ENCODE data around the gene THYN1. TPM values are rescaled to one million over a fixed set of nuclear protein-coding genes. Genes with fewer than 3 reads are reported as not detected.
A peak's percentile ranks its signal among the peaks of the same experiment; 100 is the strongest.

The THYN1 gene
- total RNA-seq, 1 experiment from 2014 or later, result 46.6 TPM

GRCh38 chr11:134248910-134249480 lies 4.2 kb downstream of the THYN1 start:
- no peak for DNase-seq (ENCODE audit: low spot score)

GRCh38 chr11:134246678-134247077 lies 6.5 kb downstream of the THYN1 start:
- no peak for DNase-seq (ENCODE audit: low spot score)

- DNase-seq (ENCODE audit: low spot score), result no peak
Observed at GRCh38 chr11:134246100-134246499, 7.1 kb downstream of the THYN1 start.

GRCh38 chr11:134245434-134245833 lies 7.7 kb downstream of the THYN1 start:
- no peak for DNase-seq (ENCODE audit: low spot score)

- no peak for DNase-seq (ENCODE audit: low spot score)
Observed at GRCh38 chr11:134244593-134244992, 8.6 kb downstream of the THYN1 start.

- no peak for DNase-seq (ENCODE audit: low spot score)
Observed at GRCh38 chr11:134243913-134244312, 9.2 kb downstream of the THYN1 start.

- DNase-seq (ENCODE audit: low spot score), result no peak
Observed at GRCh38 chr11:134242376-134242775, 10.8 kb downstream of the THYN1 start.

GRCh38 chr11:134240592-134240991 lies 12.6 kb downstream of the THYN1 start:
- no peak for DNase-seq (ENCODE audit: low spot score)

- DNase-seq (ENCODE audit: low spot score), result no peak
Observed at GRCh38 chr11:134238956-134239355, 14.2 kb downstream of the THYN1 start.

- no peak for DNase-seq (ENCODE audit: low spot score)
Observed at GRCh38 chr11:134237557-134237922, 15.6 kb downstream of the THYN1 start.

GRCh38 chr11:134236834-134237556 lies 16.2 kb downstream of the THYN1 start:
- DNase-seq (ENCODE audit: low spot score), result no peak

GRCh38 chr11:134235399-134235798 lies 17.8 kb downstream of the THYN1 start:
- no peak for DNase-seq (ENCODE audit: low spot score)

- no peak for DNase-seq (ENCODE audit: low spot score)
Observed at GRCh38 chr11:134233729-134234179, 19.4 kb downstream of the THYN1 start.

- no peak for DNase-seq (ENCODE audit: low spot score)
Observed at GRCh38 chr11:134231958-134232659, 21.0 kb downstream of the THYN1 start.

- DNase-seq (ENCODE audit: low spot score), result no peak
Observed at GRCh38 chr11:134230339-134230738, 22.8 kb downstream of the THYN1 start.

- no peak for DNase-seq (ENCODE audit: low spot score)
Observed at GRCh38 chr11:134229126-134229790, 23.9 kb downstream of the THYN1 start.

GRCh38 chr11:134228625-134229024 lies 24.5 kb downstream of the THYN1 start:
- DNase-seq (ENCODE audit: low spot score), result no peak

GRCh38 chr11:134226806-134227325 lies 26.3 kb downstream of the THYN1 start:
- DNase-seq (ENCODE audit: low spot score), result no peak

- DNase-seq (ENCODE audit: low spot score), result peak; percentile 16
Observed at GRCh38 chr11:134224710-134225664, 28.2 kb downstream of the THYN1 start.

GRCh38 chr11:134223836-134224709 lies 29.1 kb downstream of the THYN1 start, which contains the start of the genes NCAPD3 and VPS26B:
Gene NCAPD3, minus strand, starts transcription at chr11:134223967. Its CDS starts 41 bp downstream, at chr11:134223926.
Gene VPS26B, plus strand, starts transcription at chr11:134224671. Its CDS starts 452 bp downstream, at chr11:134225123.
- DNase-seq (ENCODE audit: low spot score), result peak; percentile 84
